ENCODE data around the gene CCDC150. TPM values are rescaled to one million over a fixed set of nuclear protein-coding genes. Genes with fewer than 3 reads are reported as not detected.

Gene CCDC150
- total RNA-seq (2021) (28.0 and 38.0 TPM in 2 replicates), Bru-seq, nascent RNA (percentile 83 among the genes with signal in this experiment), BruChase-seq, experiment 1, labeled RNA remaining after a 2-hour chase (percentile 81 among the genes with signal in this experiment), BruChase-seq, experiment 2, labeled RNA remaining after a 6-hour chase (percentile 62 among the genes with signal in this experiment)
- long read RNA-seq, partial matches to known transcripts: 2 of 26 reads
- long read RNA-seq, other reads (novel, unspliced or antisense): 24 of 26 reads

GRCh38 chr2:196639180-196640030, at the start of gene CCDC150:
Gene CCDC150, plus strand, starts transcription at chr2:196639715. Its CDS starts 52 bp downstream, at chr2:196639767.
- H3K4me3 ChIP-seq (ENCODE audit: low read depth, low read length, poor library complexity, severe bottlenecking): peak within 1 kb of the TSS; percentile 73
- H3K36me3 ChIP-seq (ENCODE audit: insufficient read depth, low read length, poor library complexity, severe bottlenecking): no peaks in the 10 kb centered on the region
- peak within 1 kb of the TSS; percentile 71 for H3K27ac ChIP-seq (ENCODE audit: low read depth, low read length, poor library complexity, severe bottlenecking)
- DNase-seq (ENCODE audit: low spot score): peak; percentile 98
- intact Hi-C loops (cut with micrococcal nuclease; ENCODE audit: unreplicated experiment): no loop called here
- peaks cover 7% of the 10 kb centered on the region for H3K4me1 ChIP-seq (ENCODE audit: insufficient read depth, low read length, poor library complexity, severe bottlenecking)
- CTCF ChIA-PET: no interaction called here
- no peaks in the 10 kb centered on the region for H3K9me3 ChIP-seq (ENCODE audit: low read depth, low read length, poor library complexity, severe bottlenecking)
- TF ChIP-seq CTCF (conservative IDR thresholded peaks at IDR 0.05; ENCODE audit: low read depth, low read length) (0 out of 2 replicates have a peak, but pooled peaks have one; percentile 13), EZH2 (IDR thresholded peaks at IDR 0.05; ENCODE audit: borderline replicate concordance, low read depth, low read length, poor library complexity, severe bottlenecking) (no peak)
- POLR2A ChIA-PET (ENCODE audit: low non-redundant PET): no interaction called here
- no TSS peak for BruUV-seq (replicated peaks)
- H3K27me3 ChIP-seq (replicated peaks; ENCODE audit: insufficient read depth, low read depth, low read length, poor library complexity): no peaks in the 10 kb centered on the region

GRCh38 chr2:196590286-196590685, 49.2 kb upstream of the CCDC150 start:
- no TSS peak for BruUV-seq (replicated peaks)
- Histone ChIP-seq H3K36me3 (ENCODE audit: insufficient read depth, low read length, poor library complexity, severe bottlenecking) (no peaks in the 10 kb centered on the region), H3K27me3 (replicated peaks; ENCODE audit: insufficient read depth, low read depth, low read length, poor library complexity) (peaks cover 18% of the 10 kb centered on the region), H3K9me3 (ENCODE audit: low read depth, low read length, poor library complexity, severe bottlenecking) (no peaks in the 10 kb centered on the region), H3K4me1 (ENCODE audit: insufficient read depth, low read length, poor library complexity, severe bottlenecking) (no peaks in the 10 kb centered on the region), H3K27ac (ENCODE audit: low read depth, low read length, poor library complexity, severe bottlenecking) (no peak overlapping the region), H3K4me3 (ENCODE audit: low read depth, low read length, poor library complexity, severe bottlenecking) (no peak overlapping the region)
- TF ChIP-seq EZH2 (IDR thresholded peaks at IDR 0.05; ENCODE audit: borderline replicate concordance, low read depth, low read length, poor library complexity, severe bottlenecking) (no peak), CTCF (conservative IDR thresholded peaks at IDR 0.05; ENCODE audit: low read depth, low read length) (no peak)
- no peak for DNase-seq (ENCODE audit: low spot score)
- ChIA-PET CTCF (no interaction called here), POLR2A (ENCODE audit: low non-redundant PET) (no interaction called here)
- intact Hi-C loops (cut with micrococcal nuclease; ENCODE audit: unreplicated experiment): no loop called here

GRCh38 chr2:196591004-196591403, 48.5 kb upstream of the CCDC150 start:
- H3K27me3 ChIP-seq (replicated peaks; ENCODE audit: insufficient read depth, low read depth, low read length, poor library complexity): peaks cover 18% of the 10 kb centered on the region
- no peaks in the 10 kb centered on the region for H3K4me1 ChIP-seq (ENCODE audit: insufficient read depth, low read length, poor library complexity, severe bottlenecking)
- ChIA-PET CTCF (no interaction called here), POLR2A (ENCODE audit: low non-redundant PET) (no interaction called here)
- no peaks in the 10 kb centered on the region for H3K9me3 ChIP-seq (ENCODE audit: low read depth, low read length, poor library complexity, severe bottlenecking)
- H3K27ac ChIP-seq (ENCODE audit: low read depth, low read length, poor library complexity, severe bottlenecking): no peak overlapping the region
- no peak overlapping the region for H3K4me3 ChIP-seq (ENCODE audit: low read depth, low read length, poor library complexity, severe bottlenecking)
- no peaks in the 10 kb centered on the region for H3K36me3 ChIP-seq (ENCODE audit: insufficient read depth, low read length, poor library complexity, severe bottlenecking)
- TF ChIP-seq CTCF (conservative IDR thresholded peaks at IDR 0.05; ENCODE audit: low read depth, low read length) (no peak), EZH2 (IDR thresholded peaks at IDR 0.05; ENCODE audit: borderline replicate concordance, low read depth, low read length, poor library complexity, severe bottlenecking) (no peak)
- intact Hi-C loops (cut with micrococcal nuclease; ENCODE audit: unreplicated experiment): no loop called here
- no peak for DNase-seq (ENCODE audit: low spot score)
- BruUV-seq (replicated peaks): no TSS peak
